OCI-LY3 (cell line): ENCODE data around the gene SUPT6H.

Experiments
- CTCF ChIP-seq: fragments of 200-600, 300-600 bp; sonication (generic); IDR thresholded peaks from 2 replicates; pipeline ENCODE4 v1.5.1; 2014; ENCODE audit warnings: antibody characterized with exemption, low read length, low read depth
- EZH2phosphoT487 ChIP-seq: fragments of 200-600 bp; shearing (Covaris generic); IDR thresholded peaks from 2 replicates; pipeline ENCODE4 v1.6.1; 2018; ENCODE audit warnings: antibody characterized with exemption, mixed run types, low read depth

GRCh38 chr17:28689011-28689410 lies 27.0 kb downstream of the SUPT6H start:
- TF ChIP-seq CTCF, result no peak
- no peak for TF ChIP-seq EZH2phosphoT487
